Stimulated activated naive CD8-positive, alpha-beta T cell treated with anti-CD3 and anti-CD28 coated beads, Interleukin-15, Interleukin-2, amounts not matched to agents 100 ng/mL and 50 ng/mL, for 24 hours (primary cell): Measurements from ENCODE around the gene KCNH4.
"Not testable (repeated sequence)": the region's sequence is repeated elsewhere in the genome, so short reads cannot be mapped to it uniquely, and the experiment has no call there.

Experiments used
- H3K27ac Mint-ChIP-seq: one replicate; pipeline ENCODE4 v1.8.0; 2021; ENCODE audit warnings: mild to moderate bottlenecking, mixed read lengths
- H3K27me3 Mint-ChIP-seq: one replicate; pipeline ENCODE4 v1.8.0; 2021; ENCODE audit warnings: mixed read lengths
- H3K36me3 Mint-ChIP-seq: one replicate; pipeline ENCODE4 v1.8.0; 2021; ENCODE audit warnings: low read depth, mixed read lengths
- H3K4me1 Mint-ChIP-seq: one replicate; pipeline ENCODE4 v1.8.0; 2021; ENCODE audit warnings: low read depth, mixed read lengths
- H3K4me3 Mint-ChIP-seq: one replicate; pipeline ENCODE4 v1.8.0; 2021; ENCODE audit warnings: mild to moderate bottlenecking, mixed read lengths
- H3K9me3 Mint-ChIP-seq: one replicate; pipeline ENCODE4 v1.8.0; 2021; ENCODE audit warnings: mixed read lengths

KCNH4 gene

GRCh38 chr17:42180922-42181850, at the start of gene KCNH4:
KCNH4 (minus strand) TSS chr17:42181142; CDS start chr17:42180945, 197 bp downstream.
- Mint-ChIP-seq H3K36me3 (no peaks in the 10 kb centered on the region), H3K27ac (peak within 1 kb of the TSS; percentile 45), H3K9me3 (no peaks in the 10 kb centered on the region), H3K4me3 (peak within 1 kb of the TSS; percentile 48), H3K4me1 (peaks cover 66% of the 10 kb centered on the region), H3K27me3 (peaks cover 24% of the 10 kb centered on the region)

GRCh38 chr17:42230225-42230624, 49.3 kb upstream of the KCNH4 start:
- Mint-ChIP-seq H3K4me3 (no peak overlapping the region), H3K9me3 (no peaks in the 10 kb centered on the region), H3K4me1 (peaks cover 19% of the 10 kb centered on the region), H3K36me3 (peaks cover 24% of the 10 kb centered on the region), H3K27me3 (no peaks in the 10 kb centered on the region), H3K27ac (no peak overlapping the region)

GRCh38 chr17:42227849-42228700, 47.1 kb upstream of the KCNH4 start:
- Mint-ChIP-seq H3K9me3 (no peaks in the 10 kb centered on the region), H3K36me3 (peaks cover 35% of the 10 kb centered on the region), H3K27ac (peak overlapping the region; percentile 45), H3K4me1 (peaks cover 13% of the 10 kb centered on the region), H3K4me3 (no peak overlapping the region), H3K27me3 (no peaks in the 10 kb centered on the region)

GRCh38 chr17:42225646-42226045, 44.7 kb upstream of the KCNH4 start:
- H3K27ac Mint-ChIP-seq = no peak overlapping the region
- H3K4me1 Mint-ChIP-seq = peaks cover 14% of the 10 kb centered on the region
- no peak overlapping the region for H3K4me3 Mint-ChIP-seq
- H3K27me3 Mint-ChIP-seq = no peaks in the 10 kb centered on the region
- H3K36me3 Mint-ChIP-seq = peaks cover 45% of the 10 kb centered on the region
- no peaks in the 10 kb centered on the region for H3K9me3 Mint-ChIP-seq

- no peak overlapping the region for H3K4me3 Mint-ChIP-seq
- H3K36me3 Mint-ChIP-seq = peaks cover 39% of the 10 kb centered on the region
- H3K27me3 Mint-ChIP-seq = no peaks in the 10 kb centered on the region
- no peaks in the 10 kb centered on the region for H3K9me3 Mint-ChIP-seq
- peaks cover 8% of the 10 kb centered on the region for H3K4me1 Mint-ChIP-seq
- H3K27ac Mint-ChIP-seq = no peak overlapping the region
These were observed 43.7 kb upstream of the KCNH4 start for GRCh38 chr17:42224651-42225050.

- peaks cover 3% of the 10 kb centered on the region for H3K4me1 Mint-ChIP-seq
- H3K4me3 Mint-ChIP-seq = no peak overlapping the region
- peaks cover 37% of the 10 kb centered on the region for H3K36me3 Mint-ChIP-seq
- H3K9me3 Mint-ChIP-seq = no peaks in the 10 kb centered on the region
- peak overlapping the region; percentile 63 for H3K27ac Mint-ChIP-seq
- no peaks in the 10 kb centered on the region for H3K27me3 Mint-ChIP-seq
These were observed 41.2 kb upstream of the KCNH4 start for GRCh38 chr17:42221886-42222745.

GRCh38 chr17:42219280-42219679, 38.3 kb upstream of the KCNH4 start:
- not testable (repeated sequence) for H3K4me1 Mint-ChIP-seq, H3K4me3 Mint-ChIP-seq, H3K27ac Mint-ChIP-seq, H3K27me3 Mint-ChIP-seq, H3K9me3 Mint-ChIP-seq
- peaks cover 39% of the 10 kb centered on the region for H3K36me3 Mint-ChIP-seq

GRCh38 chr17:42214156-42214555, 33.2 kb upstream of the KCNH4 start:
- Mint-ChIP-seq H3K4me1 (no peaks in the 10 kb centered on the region), H3K9me3 (no peaks in the 10 kb centered on the region), H3K27ac (no peak overlapping the region), H3K4me3 (no peak overlapping the region), H3K27me3 (no peaks in the 10 kb centered on the region), H3K36me3 (peaks cover 55% of the 10 kb centered on the region)

GRCh38 chr17:42212382-42212781, 31.4 kb upstream of the KCNH4 start:
- H3K4me1 Mint-ChIP-seq = no peaks in the 10 kb centered on the region
- no peaks in the 10 kb centered on the region for H3K27me3 Mint-ChIP-seq
- no peaks in the 10 kb centered on the region for H3K9me3 Mint-ChIP-seq
- peaks cover 57% of the 10 kb centered on the region for H3K36me3 Mint-ChIP-seq
- H3K27ac Mint-ChIP-seq = no peak overlapping the region
- no peak overlapping the region for H3K4me3 Mint-ChIP-seq

- not testable (repeated sequence) for H3K27ac Mint-ChIP-seq, H3K27me3 Mint-ChIP-seq, H3K9me3 Mint-ChIP-seq, H3K4me3 Mint-ChIP-seq, H3K4me1 Mint-ChIP-seq
- peaks cover 57% of the 10 kb centered on the region for H3K36me3 Mint-ChIP-seq
These were observed 31.0 kb upstream of the KCNH4 start for GRCh38 chr17:42211921-42212341.

- Mint-ChIP-seq H3K27me3 (no peaks in the 10 kb centered on the region), H3K4me1 (no peaks in the 10 kb centered on the region), H3K4me3 (no peak overlapping the region), H3K27ac (no peak overlapping the region), H3K36me3 (peaks cover 67% of the 10 kb centered on the region), H3K9me3 (no peaks in the 10 kb centered on the region)
These were observed 29.1 kb upstream of the KCNH4 start for GRCh38 chr17:42210046-42210445.

GRCh38 chr17:42206153-42206612, 25.2 kb upstream of the KCNH4 start:
- H3K9me3 Mint-ChIP-seq, H3K4me3 Mint-ChIP-seq: not testable (repeated sequence)
- peaks cover 74% of the 10 kb centered on the region for H3K36me3 Mint-ChIP-seq

GRCh38 chr17:42203354-42203753, 22.4 kb upstream of the KCNH4 start:
- Mint-ChIP-seq H3K9me3 (no peaks in the 10 kb centered on the region), H3K27me3 (no peaks in the 10 kb centered on the region), H3K4me1 (peaks cover 11% of the 10 kb centered on the region), H3K36me3 (peaks cover 60% of the 10 kb centered on the region), H3K4me3 (no peak overlapping the region), H3K27ac (no peak overlapping the region)

More at GRCh38 chr17:42206153-42206612, 25.2 kb upstream of the KCNH4 start:
- not testable (repeated sequence) for H3K4me1 Mint-ChIP-seq, H3K27me3 Mint-ChIP-seq, H3K27ac Mint-ChIP-seq

- H3K4me1 Mint-ChIP-seq = peaks cover 11% of the 10 kb centered on the region
- H3K9me3 Mint-ChIP-seq = no peaks in the 10 kb centered on the region
- no peaks in the 10 kb centered on the region for H3K27me3 Mint-ChIP-seq
- no peak overlapping the region for H3K27ac Mint-ChIP-seq
- H3K36me3 Mint-ChIP-seq = peaks cover 58% of the 10 kb centered on the region
- no peak overlapping the region for H3K4me3 Mint-ChIP-seq
These were observed 21.8 kb upstream of the KCNH4 start for GRCh38 chr17:42202696-42203095.
